ENCODE data around the gene TTC34. TPM values are rescaled to one million over a fixed set of nuclear protein-coding genes. Genes with fewer than 3 reads are reported as not detected.
A peak's percentile ranks its signal among the peaks of the same experiment; 100 is the strongest.

TTC34 gene
- total and polyA plus RNA-seq, 2 of the 13 experiments (the other 11 are each of a cell fraction or from before 2014, with no cell fraction given): 0.07 to 0.11 TPM

DNA sequence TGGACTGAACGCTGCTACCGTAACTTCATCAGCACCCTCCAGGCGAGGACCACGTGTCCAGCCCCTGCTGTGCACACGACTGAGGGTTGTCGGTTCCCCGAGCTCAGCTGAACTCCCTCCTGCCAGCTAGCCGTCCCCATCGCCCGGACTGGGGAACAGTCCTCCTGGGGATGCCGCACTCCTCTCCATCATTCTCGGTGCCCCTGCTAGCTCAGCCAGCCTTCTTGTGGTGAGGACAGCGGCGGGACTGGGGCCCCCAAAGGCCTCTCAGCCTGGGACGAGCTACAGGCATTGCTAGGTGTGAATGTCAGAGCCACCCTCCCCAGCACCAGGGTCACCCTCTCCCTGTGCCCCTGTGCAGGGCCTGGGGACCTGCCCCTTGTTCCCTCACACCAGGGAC lies 8.8 kb upstream of the TTC34 start:
- in situ Hi-C loops (cut with HindIII; ENCODE audit: extremely low pct_ligation_motif_present, low pct_unique_long_range_greater_than_20kb): no loop called here
- Histone ChIP-seq H3K4me1 (ENCODE audit: insufficient read depth, low read length) (peaks cover 17% of the 10 kb centered on the region), H3K9ac (ENCODE audit: insufficient read depth, low read depth, low read length) (no peak overlapping the region), H3K4me2 (ENCODE audit: low read depth, low read length) (no peak overlapping the region), H3K27ac (ENCODE audit: extremely low read length, insufficient read depth, low read length) (no peak overlapping the region), H3K9me3 (ENCODE audit: low read length) (no peaks in the 10 kb centered on the region; the same call in 1 of the 2 replicates), H3K4me3 (replicated peaks in 1 of 3; ENCODE audit: insufficient read depth in 1 of 3, low read depth in 2 of 3, low read length in 3 of 3) (no peak overlapping the region), H3K79me2 (ENCODE audit: insufficient read depth, low read length) (no peaks in the 10 kb centered on the region), H4K20me1 (ENCODE audit: insufficient read depth, low read length) (no peaks in the 10 kb centered on the region), H3K27me3 (ENCODE audit: control insufficient read depth in 1 of 2, insufficient read depth in 2 of 2, low read length in 2 of 2) (peaks cover 12 to 54% of the 10 kb centered on the region in 2 experiments; a peak in 4 of 5 replicates), H2AFZ (ENCODE audit: low read length) (no peak overlapping the region), H3K36me3 (replicated peaks in 1 of 2; ENCODE audit: control insufficient read depth in 1 of 2, insufficient read depth in 2 of 2, low read length in 2 of 2) (no peaks in the 10 kb centered on the region)
- no peak; the same call in 2 of the 3 replicates for ATAC-seq
- no peak for DNase-seq (ENCODE audit: low spot score)
- CTCF ChIA-PET (ENCODE audit: low intra/inter-chr PET ratio, low total read pairs): no interaction called here
- POLR2A ChIA-PET: no interaction called here
- no peak for TF ChIP-seq ZNF260 (CRISPR knock-in tag; IDR thresholded peaks at IDR 0.05; ENCODE audit: borderline replicate concordance, low read depth)
- no peak for TF ChIP-seq NKX3-1 (CRISPR knock-in tag; IDR thresholded peaks at IDR 0.05)
- no peak for TF ChIP-seq ZNF484 (CRISPR knock-in tag; IDR thresholded peaks at IDR 0.05; ENCODE audit: borderline replicate concordance, low read depth)
- 0 out of 2 replicates have a peak, but pooled peaks have one; percentile 19 for TF ChIP-seq PCBP1 (IDR thresholded peaks at IDR 0.05; ENCODE audit: borderline replicate concordance, low read depth, low read length)
- no peak for TF ChIP-seq ZFX (CRISPR knock-in tag; IDR thresholded peaks at IDR 0.05; ENCODE audit: low read depth)
- intact Hi-C loops (cut with micrococcal nuclease; ENCODE audit: unreplicated experiment): no loop called here
- no peak for FAIRE-seq
- WGBS (ENCODE audit: low lambda C conversion rate): 75% methylated on average over 10 of the region's 15 CpGs
- BruUV-seq (replicated peaks): no TSS peak

DNA sequence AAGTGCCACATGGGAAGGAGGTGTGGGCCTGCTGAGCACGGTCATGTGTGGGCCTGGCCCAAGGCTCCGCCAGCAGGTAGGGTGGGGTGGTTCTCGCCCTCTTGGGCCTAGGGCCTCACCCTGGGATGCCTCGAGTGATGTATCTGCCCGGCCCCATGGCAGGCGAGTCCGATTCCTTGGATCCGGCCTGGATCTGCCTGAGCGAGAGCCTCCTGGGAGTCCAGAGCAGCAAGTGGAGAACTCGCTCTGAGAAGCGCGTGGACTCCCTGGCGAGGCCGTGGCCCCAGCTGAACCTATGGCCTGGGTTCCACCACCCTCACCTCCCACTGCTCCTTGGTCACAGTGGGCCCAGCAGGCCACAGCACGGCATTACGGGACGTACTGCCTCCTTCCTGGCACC lies 8.2 kb upstream of the TTC34 start:
- in situ Hi-C loops (cut with HindIII; ENCODE audit: extremely low pct_ligation_motif_present, low pct_unique_long_range_greater_than_20kb) (no loop called here), intact Hi-C loops (cut with micrococcal nuclease; ENCODE audit: unreplicated experiment) (no loop called here)
- ATAC-seq (no peak), FAIRE-seq (no peak), DNase-seq (ENCODE audit: low spot score) (no peak)
- H3K79me2 ChIP-seq (ENCODE audit: insufficient read depth, low read length): no peaks in the 10 kb centered on the region
- no peak overlapping the region for H2AFZ ChIP-seq (ENCODE audit: low read length)
- ChIA-PET POLR2A (no interaction called here), CTCF (ENCODE audit: low intra/inter-chr PET ratio, low total read pairs) (no interaction called here)
- H3K4me1 ChIP-seq (ENCODE audit: insufficient read depth, low read length): peaks cover 17% of the 10 kb centered on the region
- no peak overlapping the region for H3K4me2 ChIP-seq (ENCODE audit: low read depth, low read length)
- H4K20me1 ChIP-seq (ENCODE audit: insufficient read depth, low read length): no peaks in the 10 kb centered on the region
- H3K36me3 ChIP-seq (replicated peaks in 1 of 2; ENCODE audit: control insufficient read depth in 1 of 2, insufficient read depth in 2 of 2, low read length in 2 of 2): no peaks in the 10 kb centered on the region
- peaks cover 13 to 58% of the 10 kb centered on the region in 2 experiments for H3K27me3 ChIP-seq (ENCODE audit: control insufficient read depth in 1 of 2, insufficient read depth in 2 of 2, low read length in 2 of 2)
- no peak overlapping the region for H3K27ac ChIP-seq (ENCODE audit: extremely low read length, insufficient read depth, low read length)
- 78% methylated on average over 3 of the region's 17 CpGs for WGBS (ENCODE audit: low lambda C conversion rate)
- no peak overlapping the region for H3K4me3 ChIP-seq (replicated peaks in 1 of 3; ENCODE audit: insufficient read depth in 1 of 3, low read depth in 2 of 3, low read length in 3 of 3)
- no peaks in the 10 kb centered on the region; the same call in 1 of the 2 replicates for H3K9me3 ChIP-seq (ENCODE audit: low read length)
- H3K9ac ChIP-seq (ENCODE audit: insufficient read depth, low read depth, low read length): no peak overlapping the region
- BruUV-seq (replicated peaks): no TSS peak
- TF ChIP-seq ZNF761 (CRISPR knock-in tag; conservative IDR thresholded peaks at IDR 0.05) (no peak), POLR2AphosphoS5 (IDR thresholded peaks at IDR 0.05; ENCODE audit: low read depth, low read length) (no peak), ZC3H4 (CRISPR knock-in tag; IDR thresholded peaks at IDR 0.05; ENCODE audit: borderline replicate concordance) (no peak), NCOA5 (CRISPR knock-in tag; IDR thresholded peaks at IDR 0.05) (no peak), MXI1 (IDR thresholded peaks at IDR 0.05; ENCODE audit: borderline replicate concordance, low read depth, low read length) (no peak)
- TF ChIP-seq, protein P1, sequence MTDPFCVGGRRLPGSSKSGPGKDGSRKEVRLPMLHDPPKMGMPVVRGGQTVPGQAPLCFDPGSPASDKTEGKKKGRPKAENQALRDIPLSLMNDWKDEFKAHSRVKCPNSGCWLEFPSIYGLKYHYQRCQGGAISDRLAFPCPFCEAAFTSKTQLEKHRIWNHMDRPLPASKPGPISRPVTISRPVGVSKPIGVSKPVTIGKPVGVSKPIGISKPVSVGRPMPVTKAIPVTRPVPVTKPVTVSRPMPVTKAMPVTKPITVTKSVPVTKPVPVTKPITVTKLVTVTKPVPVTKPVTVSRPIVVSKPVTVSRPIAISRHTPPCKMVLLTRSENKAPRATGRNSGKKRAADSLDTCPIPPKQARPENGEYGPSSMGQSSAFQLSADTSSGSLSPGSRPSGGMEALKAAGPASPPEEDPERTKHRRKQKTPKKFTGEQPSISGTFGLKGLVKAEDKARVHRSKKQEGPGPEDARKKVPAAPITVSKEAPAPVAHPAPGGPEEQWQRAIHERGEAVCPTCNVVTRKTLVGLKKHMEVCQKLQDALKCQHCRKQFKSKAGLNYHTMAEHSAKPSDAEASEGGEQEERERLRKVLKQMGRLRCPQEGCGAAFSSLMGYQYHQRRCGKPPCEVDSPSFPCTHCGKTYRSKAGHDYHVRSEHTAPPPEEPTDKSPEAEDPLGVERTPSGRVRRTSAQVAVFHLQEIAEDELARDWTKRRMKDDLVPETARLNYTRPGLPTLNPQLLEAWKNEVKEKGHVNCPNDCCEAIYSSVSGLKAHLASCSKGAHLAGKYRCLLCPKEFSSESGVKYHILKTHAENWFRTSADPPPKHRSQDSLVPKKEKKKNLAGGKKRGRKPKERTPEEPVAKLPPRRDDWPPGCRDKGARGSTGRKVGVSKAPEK (CRISPR knock-in tag; IDR thresholded peaks at IDR 0.05; ENCODE audit: borderline replicate concordance): no peak
- TF ChIP-seq, protein P2, sequence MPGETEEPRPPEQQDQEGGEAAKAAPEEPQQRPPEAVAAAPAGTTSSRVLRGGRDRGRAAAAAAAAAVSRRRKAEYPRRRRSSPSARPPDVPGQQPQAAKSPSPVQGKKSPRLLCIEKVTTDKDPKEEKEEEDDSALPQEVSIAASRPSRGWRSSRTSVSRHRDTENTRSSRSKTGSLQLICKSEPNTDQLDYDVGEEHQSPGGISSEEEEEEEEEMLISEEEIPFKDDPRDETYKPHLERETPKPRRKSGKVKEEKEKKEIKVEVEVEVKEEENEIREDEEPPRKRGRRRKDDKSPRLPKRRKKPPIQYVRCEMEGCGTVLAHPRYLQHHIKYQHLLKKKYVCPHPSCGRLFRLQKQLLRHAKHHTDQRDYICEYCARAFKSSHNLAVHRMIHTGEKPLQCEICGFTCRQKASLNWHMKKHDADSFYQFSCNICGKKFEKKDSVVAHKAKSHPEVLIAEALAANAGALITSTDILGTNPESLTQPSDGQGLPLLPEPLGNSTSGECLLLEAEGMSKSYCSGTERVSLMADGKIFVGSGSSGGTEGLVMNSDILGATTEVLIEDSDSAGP (CRISPR knock-in tag; IDR thresholded peaks at IDR 0.05; ENCODE audit: borderline replicate concordance): no peak
- TF ChIP-seq, protein P3, sequence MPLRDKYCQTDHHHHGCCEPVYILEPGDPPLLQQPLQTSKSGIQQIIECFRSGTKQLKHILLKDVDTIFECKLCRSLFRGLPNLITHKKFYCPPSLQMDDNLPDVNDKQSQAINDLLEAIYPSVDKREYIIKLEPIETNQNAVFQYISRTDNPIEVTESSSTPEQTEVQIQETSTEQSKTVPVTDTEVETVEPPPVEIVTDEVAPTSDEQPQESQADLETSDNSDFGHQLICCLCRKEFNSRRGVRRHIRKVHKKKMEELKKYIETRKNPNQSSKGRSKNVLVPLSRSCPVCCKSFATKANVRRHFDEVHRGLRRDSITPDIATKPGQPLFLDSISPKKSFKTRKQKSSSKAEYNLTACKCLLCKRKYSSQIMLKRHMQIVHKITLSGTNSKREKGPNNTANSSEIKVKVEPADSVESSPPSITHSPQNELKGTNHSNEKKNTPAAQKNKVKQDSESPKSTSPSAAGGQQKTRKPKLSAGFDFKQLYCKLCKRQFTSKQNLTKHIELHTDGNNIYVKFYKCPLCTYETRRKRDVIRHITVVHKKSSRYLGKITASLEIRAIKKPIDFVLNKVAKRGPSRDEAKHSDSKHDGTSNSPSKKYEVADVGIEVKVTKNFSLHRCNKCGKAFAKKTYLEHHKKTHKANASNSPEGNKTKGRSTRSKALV (CRISPR knock-in tag; IDR thresholded peaks at IDR 0.05): no peak

All from HepG2 (cell line).